Stimulated activated effector memory CD8-positive, alpha-beta T cell treated with anti-CD3 and anti-CD28 coated beads, Interleukin-12 subunit alpha, Interleukin-12 subunit beta, amount 100 ng/mL, for 72 hours (primary cell): ENCODE results near the gene PODXL2.
A peak's percentile ranks its signal among the peaks of the same experiment; 100 is the strongest.
"Not testable (repeated sequence)": the region's sequence is repeated elsewhere in the genome, so short reads cannot be mapped to it uniquely, and the experiment has no call there.

Source experiments
- ATAC-seq: fragments of 150-1000 bp; cut with Tn5 transposase; 2 replicates; pipeline ENCODE4 v1.10.0; 2021
- DNase-seq, 2 donors: peaks; one replicate each; pipeline ENCODE4 v3.0.0; 2021 to 2022; ENCODE audit warnings: low spot score in 2 of 2
- H3K27ac Mint-ChIP-seq: one replicate; pipeline ENCODE4 v1.8.0; 2022; ENCODE audit warnings: mild to moderate bottlenecking, mixed read lengths
- H3K36me3 Mint-ChIP-seq: one replicate; pipeline ENCODE4 v1.8.0; 2022; ENCODE audit warnings: mild to moderate bottlenecking, mixed read lengths
- H3K4me1 Mint-ChIP-seq: one replicate; pipeline ENCODE4 v1.8.0; 2022; ENCODE audit warnings: mixed read lengths
- H3K4me3 Mint-ChIP-seq: one replicate; pipeline ENCODE4 v1.8.0; 2022; ENCODE audit warnings: mild to moderate bottlenecking, mixed read lengths
- H3K9me3 Mint-ChIP-seq: one replicate; pipeline ENCODE4 v1.8.0; 2022; ENCODE audit warnings: mixed read lengths

PODXL2 gene

DNA sequence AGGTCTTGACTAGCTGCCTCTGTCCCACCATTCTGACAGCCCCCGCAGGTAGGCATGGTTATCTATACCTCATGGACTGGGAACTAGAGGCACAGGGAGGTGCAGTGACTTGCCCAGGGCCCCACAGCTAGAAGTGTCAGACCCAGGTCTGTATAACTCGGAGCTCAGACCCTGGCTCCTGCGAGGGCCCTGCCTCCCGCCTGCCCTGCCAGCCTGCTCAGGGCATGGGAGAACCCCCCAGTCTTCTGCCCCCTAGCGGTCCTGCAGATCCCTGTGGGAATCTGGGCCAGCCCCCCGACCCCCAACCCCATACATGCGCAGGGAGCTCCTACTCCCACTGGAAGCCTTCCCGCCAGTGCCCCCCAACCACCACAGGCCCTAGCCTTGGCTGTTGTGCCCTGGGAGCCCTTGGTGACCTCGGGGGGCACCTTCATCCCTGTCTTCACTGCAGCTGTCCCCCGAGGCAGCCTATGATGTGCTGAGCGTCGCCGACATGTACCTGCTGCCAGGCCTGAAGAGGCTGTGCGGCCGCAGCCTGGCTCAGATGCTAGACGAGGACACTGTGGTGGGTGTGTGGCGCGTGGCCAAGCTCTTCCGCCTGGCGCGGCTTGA is 50.7 kb downstream of the PODXL2 start:
- DNase-seq (no peak), ATAC-seq (peak; percentile 2)
- H3K27ac Mint-ChIP-seq: no peak overlapping the region
- H3K9me3 Mint-ChIP-seq: no peaks in the 10 kb centered on the region
- H3K4me1 Mint-ChIP-seq: peaks cover 25% of the 10 kb centered on the region
- peaks cover 12% of the 10 kb centered on the region for H3K36me3 Mint-ChIP-seq
- no peak overlapping the region for H3K4me3 Mint-ChIP-seq

GRCh38 chr3:127680146-127680661 is 51.2 kb downstream of the PODXL2 start:
- H3K36me3 Mint-ChIP-seq: peaks cover 9% of the 10 kb centered on the region
- H3K4me3 Mint-ChIP-seq: no peak overlapping the region
- no peak for DNase-seq
- H3K27ac Mint-ChIP-seq: no peak overlapping the region
- H3K9me3 Mint-ChIP-seq: no peaks in the 10 kb centered on the region
- H3K4me1 Mint-ChIP-seq: peaks cover 20% of the 10 kb centered on the region
- no peak for ATAC-seq

- Mint-ChIP-seq H3K4me3 (no peak overlapping the region), H3K27ac (peak overlapping the region; percentile 20), H3K9me3 (no peaks in the 10 kb centered on the region), H3K4me1 (peaks cover 15% of the 10 kb centered on the region), H3K36me3 (peaks cover 7% of the 10 kb centered on the region)
- ATAC-seq (no peak), DNase-seq (no peak)
Observed at GRCh38 chr3:127680798-127681221, 51.8 kb downstream of the PODXL2 start.

GRCh38 chr3:127682175-127682554 is 53.2 kb downstream of the PODXL2 start:
- DNase-seq, H3K27ac Mint-ChIP-seq, H3K4me3 Mint-ChIP-seq, H3K4me1 Mint-ChIP-seq, H3K36me3 Mint-ChIP-seq, H3K9me3 Mint-ChIP-seq, ATAC-seq: not testable (repeated sequence)

- Mint-ChIP-seq H3K4me3 (no peak overlapping the region), H3K36me3 (no peaks in the 10 kb centered on the region), H3K9me3 (no peaks in the 10 kb centered on the region), H3K4me1 (peaks cover 4% of the 10 kb centered on the region), H3K27ac (no peak overlapping the region)
- DNase-seq (no peak), ATAC-seq (no peak)
Observed at GRCh38 chr3:127682561-127682960, 53.6 kb downstream of the PODXL2 start.

DNA sequence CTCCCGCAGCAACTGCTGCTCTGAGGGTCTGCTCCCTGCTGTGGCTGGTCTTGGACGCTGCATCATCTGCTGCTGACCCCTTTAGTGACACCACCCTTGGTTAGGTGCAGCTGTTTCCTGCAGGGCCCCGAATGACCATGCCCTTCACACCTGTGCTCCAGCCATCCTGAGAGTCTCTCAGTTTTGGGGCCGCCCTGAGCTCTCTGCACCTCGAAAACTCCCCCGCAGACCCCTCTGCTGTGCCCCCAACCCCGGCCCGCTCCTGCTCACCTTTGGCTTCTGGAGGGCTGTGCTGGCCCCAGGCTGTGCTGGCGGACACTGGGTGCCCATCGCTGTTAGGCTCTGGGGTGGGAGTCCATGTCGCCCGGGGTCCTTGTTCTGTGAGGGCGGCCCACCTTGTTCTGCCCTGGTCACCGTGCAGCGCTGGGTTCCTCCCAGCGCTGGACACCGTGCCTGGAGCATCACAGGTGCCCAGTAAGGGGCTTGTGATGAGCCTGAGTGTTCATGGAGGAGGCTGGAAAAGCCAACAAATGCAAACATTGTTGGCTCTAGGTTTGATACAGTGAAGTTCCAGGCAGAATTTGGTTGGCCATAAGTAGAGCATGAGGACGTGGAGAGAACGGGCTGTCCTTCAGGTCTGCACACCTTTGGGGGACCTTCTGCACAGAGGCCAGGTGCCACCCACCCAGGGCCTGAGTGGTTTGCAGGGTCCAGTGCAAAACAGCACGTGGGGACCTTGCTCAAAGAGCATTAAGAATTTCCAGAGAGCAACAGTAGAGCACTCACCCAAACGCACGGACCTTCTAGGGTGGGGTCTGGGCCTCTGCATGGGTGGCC is 56.1 kb downstream of the PODXL2 start:
- H3K4me3 Mint-ChIP-seq: no peak overlapping the region
- H3K27ac Mint-ChIP-seq: no peak overlapping the region
- no peaks in the 10 kb centered on the region for H3K9me3 Mint-ChIP-seq
- ATAC-seq: peak; percentile 56
- no peaks in the 10 kb centered on the region for H3K4me1 Mint-ChIP-seq
- no peak for DNase-seq
- no peaks in the 10 kb centered on the region for H3K36me3 Mint-ChIP-seq

DNA sequence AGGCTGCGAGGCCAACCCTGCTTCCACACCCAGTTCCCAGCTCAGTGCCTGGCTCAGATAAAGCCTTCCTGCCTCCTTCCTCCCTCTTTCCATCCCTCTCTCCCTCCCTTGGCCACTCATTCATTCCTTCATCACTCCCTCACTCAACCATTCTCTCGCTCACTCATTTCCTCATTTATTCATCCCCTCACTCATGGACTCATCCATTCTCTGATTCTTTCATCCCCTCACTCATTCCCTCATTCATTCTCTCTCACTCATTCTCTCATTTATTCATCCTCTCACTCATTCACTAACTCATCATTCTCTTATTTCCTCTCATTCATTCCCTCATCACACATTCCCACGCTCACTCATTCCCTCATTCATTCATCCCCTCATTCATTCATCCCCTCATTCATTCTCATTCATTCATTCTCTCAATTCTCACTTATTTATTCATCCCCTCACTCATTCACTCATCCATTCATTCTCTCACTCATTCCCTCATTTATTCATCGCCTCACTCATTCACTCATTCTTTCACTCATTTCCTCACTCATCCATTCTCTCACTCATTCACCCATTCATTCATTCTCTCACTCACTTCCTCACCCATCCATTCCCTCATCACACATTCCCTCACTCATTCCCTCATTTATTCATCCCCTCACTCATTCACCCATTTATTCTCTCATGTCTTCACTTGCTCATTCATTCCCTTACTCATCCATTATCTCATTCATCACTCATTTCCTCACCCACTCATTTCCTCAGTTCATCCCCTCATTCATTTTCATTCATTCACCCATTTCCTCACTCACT is 56.9 kb downstream of the PODXL2 start:
- Mint-ChIP-seq H3K27ac (no peak overlapping the region), H3K4me3 (no peak overlapping the region), H3K4me1 (no peaks in the 10 kb centered on the region), H3K36me3 (no peaks in the 10 kb centered on the region), H3K9me3 (no peaks in the 10 kb centered on the region)
- no peak for DNase-seq
- ATAC-seq: no peak

DNA sequence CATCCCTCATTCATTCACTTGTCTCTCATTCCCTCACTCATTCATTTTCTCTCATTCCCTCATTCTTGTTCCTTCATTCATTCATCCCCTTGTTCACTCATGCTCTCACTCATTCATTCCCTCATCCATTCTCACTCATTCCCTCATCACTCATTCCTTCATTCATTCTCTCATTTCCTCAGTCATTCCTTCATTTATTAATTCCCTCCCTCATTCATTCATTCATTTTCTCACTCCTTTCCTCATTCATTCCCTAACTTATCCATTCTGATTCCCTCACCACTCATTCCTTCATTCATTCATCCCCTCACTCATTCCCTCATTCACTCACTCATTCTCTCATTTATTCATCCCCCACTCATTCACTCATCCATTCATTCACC is 57.5 kb downstream of the PODXL2 start:
- ATAC-seq: no peak
- no peak overlapping the region for H3K27ac Mint-ChIP-seq
- H3K36me3 Mint-ChIP-seq: no peaks in the 10 kb centered on the region
- H3K9me3 Mint-ChIP-seq: no peaks in the 10 kb centered on the region
- no peak for DNase-seq
- no peaks in the 10 kb centered on the region for H3K4me1 Mint-ChIP-seq
- no peak overlapping the region for H3K4me3 Mint-ChIP-seq

DNA sequence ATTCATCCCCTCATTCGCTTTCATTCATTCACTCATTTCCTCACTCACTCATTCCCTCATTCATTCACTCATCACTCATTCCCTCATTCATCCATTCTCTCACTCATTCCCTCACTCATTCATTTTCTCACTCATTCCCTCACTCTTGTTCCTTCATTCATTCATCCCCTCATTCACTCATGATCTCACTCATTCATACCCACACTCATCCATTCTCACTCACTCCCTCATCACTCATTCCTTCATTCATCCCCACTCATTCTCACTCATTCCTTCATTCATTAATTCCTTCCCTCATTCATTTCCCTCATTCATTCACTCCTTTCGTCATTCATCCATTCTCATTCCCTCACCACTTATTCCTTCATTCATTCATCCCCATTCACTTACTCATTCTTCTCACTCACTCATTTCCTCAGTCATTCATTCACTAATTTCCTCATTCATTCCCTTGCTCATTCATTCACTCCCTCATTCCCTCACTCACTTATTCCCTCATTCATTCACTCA is 58.3 kb downstream of the PODXL2 start:
- H3K36me3 Mint-ChIP-seq: no peaks in the 10 kb centered on the region
- no peaks in the 10 kb centered on the region for H3K9me3 Mint-ChIP-seq
- no peak for DNase-seq
- H3K4me3 Mint-ChIP-seq: no peak overlapping the region
- H3K4me1 Mint-ChIP-seq: no peaks in the 10 kb centered on the region
- no peak for ATAC-seq
- H3K27ac Mint-ChIP-seq: no peak overlapping the region

GRCh38 chr3:127688022-127688415 is 59.0 kb downstream of the PODXL2 start:
- no peaks in the 10 kb centered on the region for H3K9me3 Mint-ChIP-seq
- DNase-seq (no peak), ATAC-seq (no peak)
- H3K4me1 Mint-ChIP-seq: no peaks in the 10 kb centered on the region
- peaks cover 3% of the 10 kb centered on the region for H3K36me3 Mint-ChIP-seq
- no peak overlapping the region for H3K4me3 Mint-ChIP-seq
- H3K27ac Mint-ChIP-seq: no peak overlapping the region

GRCh38 chr3:127688416-127689265 is 59.7 kb downstream of the PODXL2 start:
- no peak for DNase-seq
- Mint-ChIP-seq H3K36me3 (peaks cover 7% of the 10 kb centered on the region), H3K27ac (no peak overlapping the region), H3K4me3 (no peak overlapping the region), H3K9me3 (no peaks in the 10 kb centered on the region), H3K4me1 (no peaks in the 10 kb centered on the region)
- no peak for ATAC-seq

- peaks cover 7% of the 10 kb centered on the region for H3K36me3 Mint-ChIP-seq
- no peak overlapping the region for H3K4me3 Mint-ChIP-seq
- DNase-seq (no peak), ATAC-seq (no peak)
- H3K4me1 Mint-ChIP-seq: no peaks in the 10 kb centered on the region
- H3K9me3 Mint-ChIP-seq: no peaks in the 10 kb centered on the region
- no peak overlapping the region for H3K27ac Mint-ChIP-seq
Observed at GRCh38 chr3:127689266-127689860, 60.4 kb downstream of the PODXL2 start.

DNA sequence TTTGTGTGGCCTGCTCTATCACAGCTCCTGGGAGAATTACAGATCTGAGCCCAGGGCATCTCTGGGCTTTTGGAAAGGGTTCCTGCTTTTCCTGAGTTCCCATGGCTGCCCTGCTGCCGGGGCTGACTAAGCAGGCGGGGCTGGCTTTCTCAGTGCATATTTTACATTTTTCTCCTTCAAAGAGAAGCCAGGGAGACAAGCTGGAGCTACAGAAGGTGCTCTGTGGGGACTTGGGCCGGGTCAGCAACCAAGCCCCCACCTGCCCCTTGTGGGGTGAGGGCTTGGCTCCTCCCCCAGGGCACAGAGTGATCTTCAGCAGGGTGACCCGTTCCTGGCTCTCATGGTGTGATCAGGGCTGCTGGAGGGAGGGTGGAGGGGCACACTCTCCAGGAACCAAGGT is 61.1 kb downstream of the PODXL2 start:
- DNase-seq (no peak), ATAC-seq (no peak)
- Mint-ChIP-seq H3K27ac (no peak overlapping the region), H3K36me3 (peaks cover 7% of the 10 kb centered on the region), H3K4me3 (no peak overlapping the region), H3K4me1 (no peaks in the 10 kb centered on the region), H3K9me3 (no peaks in the 10 kb centered on the region)

GRCh38 chr3:127690823-127691452 is 62.0 kb downstream of the PODXL2 start:
- ATAC-seq (peak; percentile 56), DNase-seq (no peak)
- Mint-ChIP-seq H3K4me3 (no peak overlapping the region), H3K36me3 (peaks cover 7% of the 10 kb centered on the region), H3K4me1 (no peaks in the 10 kb centered on the region), H3K9me3 (no peaks in the 10 kb centered on the region), H3K27ac (no peak overlapping the region)
